ENCODE data around the gene PRR18.

The PRR18 gene

DNA sequence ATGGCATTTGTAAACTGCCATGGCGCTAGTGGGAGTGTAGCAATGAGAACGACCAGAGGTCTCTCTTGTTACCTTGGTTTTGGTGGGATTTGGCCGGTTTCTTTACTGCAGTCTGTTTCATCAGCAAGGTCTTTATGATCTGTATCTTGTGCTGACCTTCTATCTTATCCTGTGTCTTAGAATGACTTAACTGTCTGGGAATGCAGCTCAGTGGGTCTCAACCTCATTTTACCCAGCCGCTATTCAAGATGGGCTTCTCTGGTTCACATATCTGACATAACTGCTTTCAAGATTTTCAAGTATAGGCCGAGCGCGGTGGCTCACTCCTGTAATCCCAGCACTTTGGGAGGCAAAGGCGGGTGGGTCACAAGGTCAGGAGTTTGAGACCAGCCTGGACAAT lies 36.0 kb upstream of the PRR18 start:
- peaks cover 36% of the 10 kb centered on the region for H3K4me1 ChIP-seq
- H3K9me3 ChIP-seq: peaks cover 7% of the 10 kb centered on the region
- H3K27me3 ChIP-seq: no peaks in the 10 kb centered on the region
- H3K9ac ChIP-seq: no peak overlapping the region
- H3K36me3 ChIP-seq: peaks cover 9% of the 10 kb centered on the region; the same call in 1 of the 2 replicates
- H3K27ac ChIP-seq: no peak overlapping the region
- H3K4me3 ChIP-seq: no peak overlapping the region
- no peak for TF ChIP-seq Cebpa-rat (IDR thresholded peaks at IDR 0.05)
- H3K4me2 ChIP-seq: peak overlapping the region; percentile 87
- peaks cover 22% of the 10 kb centered on the region for H4K20me1 ChIP-seq

DNA sequence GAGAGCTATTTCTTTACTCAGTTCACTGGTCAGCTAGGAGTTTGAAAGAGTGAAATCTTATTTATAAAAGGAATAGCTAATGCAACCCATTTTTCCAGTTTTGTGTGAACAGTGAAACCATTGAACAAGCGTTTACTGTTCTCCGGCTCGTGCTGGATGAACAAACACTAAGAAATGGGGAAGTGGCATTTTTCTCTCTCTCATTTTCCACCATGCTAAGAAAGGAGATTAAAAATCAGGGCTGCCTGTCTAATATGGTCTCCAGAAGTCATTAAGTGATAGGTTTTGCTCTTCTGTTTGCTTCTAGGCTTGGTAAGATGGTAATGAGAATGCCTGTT lies 34.9 kb upstream of the PRR18 start:
- Histone ChIP-seq H3K4me3 (peak overlapping the region; percentile 88), H3K9ac (peak overlapping the region; percentile 97), H4K20me1 (peaks cover 34% of the 10 kb centered on the region), H3K4me1 (peaks cover 47% of the 10 kb centered on the region), H3K9me3 (no peaks in the 10 kb centered on the region), H3K4me2 (peak overlapping the region; percentile 87), H3K36me3 (peaks cover 19% of the 10 kb centered on the region), H3K27me3 (no peaks in the 10 kb centered on the region), H3K27ac (peak overlapping the region; percentile 98)
- TF ChIP-seq Cebpa-rat (IDR thresholded peaks at IDR 0.05): no peak

- peaks cover 24% of the 10 kb centered on the region for H3K36me3 ChIP-seq
- no peaks in the 10 kb centered on the region for H3K27me3 ChIP-seq
- peak within 1 kb of the TSS; percentile 87 for H3K4me2 ChIP-seq
- peak within 1 kb of the TSS; percentile 97 for H3K9ac ChIP-seq
- H4K20me1 ChIP-seq: peaks cover 39% of the 10 kb centered on the region
- H3K4me1 ChIP-seq: peaks cover 53% of the 10 kb centered on the region
- peak within 1 kb of the TSS; percentile 98 for H3K27ac ChIP-seq
- no peak for TF ChIP-seq Cebpa-rat (IDR thresholded peaks at IDR 0.05)
- peak within 1 kb of the TSS; percentile 88 for H3K4me3 ChIP-seq
- H3K9me3 ChIP-seq: no peaks in the 10 kb centered on the region
These were observed 34.4 kb upstream of the PRR18 start, which contains the start of gene SFT2D1 for GRCh38 chr6:166342349-166343149. TSS of gene SFT2D1 (minus strand) at chr6:166342545. CDS start at chr6:166342481, 64 bp downstream.

DNA sequence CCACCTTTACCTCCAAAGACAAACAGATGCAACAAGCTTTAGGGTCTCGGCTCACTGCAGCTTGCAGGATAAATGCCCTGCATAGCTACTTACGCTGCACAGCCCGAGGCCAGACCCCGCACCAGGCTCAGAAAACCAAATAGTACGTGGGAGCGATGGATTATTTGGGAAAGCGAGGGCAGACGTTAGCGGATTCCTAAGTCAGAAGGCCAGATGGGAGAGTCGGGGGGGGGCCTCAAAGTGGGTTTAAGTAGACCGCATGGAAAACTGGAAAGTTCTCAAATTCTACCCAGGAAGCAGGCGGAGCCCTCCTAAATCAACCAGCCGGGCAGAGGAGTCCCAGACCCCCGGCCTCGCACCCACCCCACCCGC lies 33.8 kb upstream of the PRR18 start:
- Histone ChIP-seq H3K9ac (peak overlapping the region; percentile 97), H4K20me1 (peaks cover 45% of the 10 kb centered on the region), H3K36me3 (peaks cover 30% of the 10 kb centered on the region), H3K27ac (peak overlapping the region; percentile 98), H3K4me1 (peaks cover 59% of the 10 kb centered on the region), H3K9me3 (no peaks in the 10 kb centered on the region), H3K27me3 (no peaks in the 10 kb centered on the region), H3K4me3 (peak overlapping the region; percentile 88), H3K4me2 (peak overlapping the region; percentile 87)
- TF ChIP-seq Cebpa-rat (IDR thresholded peaks at IDR 0.05): no peak

GRCh38 chr6:166341464-166341863 lies 33.3 kb upstream of the PRR18 start:
- TF ChIP-seq Cebpa-rat (IDR thresholded peaks at IDR 0.05): no peak
- H3K27me3 ChIP-seq: no peaks in the 10 kb centered on the region
- peaks cover 35% of the 10 kb centered on the region for H3K36me3 ChIP-seq
- peaks cover 64% of the 10 kb centered on the region for H3K4me1 ChIP-seq
- no peaks in the 10 kb centered on the region for H3K9me3 ChIP-seq
- peak overlapping the region; percentile 98 for H3K27ac ChIP-seq
- H4K20me1 ChIP-seq: peaks cover 50% of the 10 kb centered on the region
- peak overlapping the region; percentile 87 for H3K4me2 ChIP-seq
- peak overlapping the region; percentile 97 for H3K9ac ChIP-seq
- peak overlapping the region; percentile 88 for H3K4me3 ChIP-seq

- no peaks in the 10 kb centered on the region for H3K9me3 ChIP-seq
- no peak overlapping the region for H3K4me3 ChIP-seq
- peaks cover 86% of the 10 kb centered on the region for H3K4me1 ChIP-seq
- peaks cover 58% of the 10 kb centered on the region for H3K36me3 ChIP-seq
- peak overlapping the region; percentile 87 for H3K4me2 ChIP-seq
- no peak overlapping the region for H3K27ac ChIP-seq
- TF ChIP-seq Cebpa-rat (IDR thresholded peaks at IDR 0.05): no peak
- no peak overlapping the region for H3K9ac ChIP-seq
- no peaks in the 10 kb centered on the region for H3K27me3 ChIP-seq
- H4K20me1 ChIP-seq: peaks cover 74% of the 10 kb centered on the region
These were observed 30.7 kb upstream of the PRR18 start for GRCh38 chr6:166338854-166339253.

DNA sequence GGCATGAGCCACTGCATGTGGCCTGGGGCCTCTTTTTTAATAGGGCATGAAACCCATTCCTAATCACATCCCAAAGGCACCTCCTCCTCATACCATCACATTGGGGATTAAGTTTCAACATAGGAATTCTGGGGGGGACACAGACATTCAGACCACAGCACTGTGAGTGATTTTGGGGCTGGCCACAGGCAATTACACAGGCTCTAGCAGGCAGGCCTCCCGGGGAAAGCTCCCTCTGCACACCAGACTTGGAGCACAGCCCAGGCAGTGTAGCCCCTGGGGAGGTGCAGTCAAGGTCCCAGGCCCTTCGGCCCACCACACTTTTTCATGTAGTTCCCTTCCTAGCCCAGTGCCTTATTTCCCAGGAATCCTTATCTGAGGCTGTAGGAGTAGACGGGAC lies 28.7 kb upstream of the PRR18 start:
- peaks cover 91% of the 10 kb centered on the region for H4K20me1 ChIP-seq
- H3K4me3 ChIP-seq: no peak overlapping the region
- peaks cover 96% of the 10 kb centered on the region for H3K4me1 ChIP-seq
- TF ChIP-seq Cebpa-rat (IDR thresholded peaks at IDR 0.05): no peak
- no peak overlapping the region for H3K9ac ChIP-seq
- peaks cover 58% of the 10 kb centered on the region for H3K36me3 ChIP-seq
- peak overlapping the region; percentile 49 for H3K27ac ChIP-seq
- H3K4me2 ChIP-seq: peak overlapping the region; percentile 68
- H3K27me3 ChIP-seq: no peaks in the 10 kb centered on the region
- no peaks in the 10 kb centered on the region for H3K9me3 ChIP-seq

DNA sequence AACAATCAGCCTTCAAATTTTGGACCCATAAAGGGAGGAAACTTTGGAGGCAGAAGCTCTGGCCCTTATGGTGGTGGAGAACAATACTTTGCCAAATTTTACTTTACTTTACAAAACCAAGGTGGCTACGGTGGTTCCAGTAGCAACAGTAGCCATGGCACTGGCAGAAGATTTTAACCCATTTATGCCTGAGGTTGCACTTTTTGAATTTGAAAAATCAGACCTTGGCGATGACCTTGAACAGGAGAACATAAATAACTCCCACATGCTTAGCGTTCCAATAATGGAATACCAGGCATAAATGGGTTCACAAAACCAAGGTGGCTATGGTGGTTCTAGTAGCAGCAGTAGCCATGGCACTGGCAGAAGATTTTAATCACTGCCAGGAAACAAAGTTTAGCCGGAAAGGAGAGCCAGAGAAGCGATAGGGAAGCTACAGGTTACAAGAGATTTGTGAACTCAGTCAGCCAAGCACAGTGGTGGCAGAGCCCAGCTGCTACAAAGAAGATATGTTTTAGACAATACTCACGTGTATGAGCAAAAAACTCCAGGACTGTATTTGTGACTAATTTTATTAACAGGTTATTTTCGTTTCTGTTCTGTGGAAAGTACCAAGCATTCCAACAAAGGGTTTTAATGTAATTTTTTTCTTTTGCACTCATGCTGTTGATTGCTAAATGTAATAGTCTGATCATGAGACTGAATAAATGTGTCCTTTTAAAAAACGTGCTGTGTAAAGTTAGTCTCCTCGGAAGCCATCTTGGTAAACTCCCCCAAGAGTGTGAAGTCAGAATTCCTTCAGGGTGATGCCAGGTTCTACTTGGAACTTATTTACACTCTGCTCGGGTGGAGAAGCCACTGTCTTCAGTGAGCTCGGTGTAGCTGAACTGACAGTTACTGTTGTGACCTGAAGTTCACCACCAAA lies 27.4 kb upstream of the PRR18 start:
- Histone ChIP-seq H3K27me3 (no peaks in the 10 kb centered on the region), H3K36me3 (peaks cover 60% of the 10 kb centered on the region), H3K4me3 (no peak overlapping the region), H3K9me3 (no peaks in the 10 kb centered on the region), H4K20me1 (peaks cover 92% of the 10 kb centered on the region), H3K27ac (peak overlapping the region; percentile 12; the same call in 1 of the 2 replicates), H3K9ac (no peak overlapping the region), H3K4me2 (peak overlapping the region; percentile 99), H3K4me1 (peaks cover 96% of the 10 kb centered on the region)
- TF ChIP-seq Cebpa-rat (IDR thresholded peaks at IDR 0.05): no peak

- Histone ChIP-seq H3K4me1 (peaks cover 90% of the 10 kb centered on the region), H3K4me2 (peak overlapping the region; percentile 99)
These were observed 26.7 kb upstream of the PRR18 start for GRCh38 chr6:166334878-166335277.

More at GRCh38 chr6:166334878-166335277, 26.7 kb upstream of the PRR18 start:
- Histone ChIP-seq H3K9ac (peak overlapping the region; percentile 71; the same call in 1 of the 2 replicates), H3K4me3 (no peak overlapping the region), H3K27ac (peak overlapping the region; percentile 90), H4K20me1 (peaks cover 91% of the 10 kb centered on the region), H3K27me3 (no peaks in the 10 kb centered on the region), H3K36me3 (peaks cover 64% of the 10 kb centered on the region), H3K9me3 (no peaks in the 10 kb centered on the region)
- no peak for TF ChIP-seq Cebpa-rat (IDR thresholded peaks at IDR 0.05)

Data from BLaER1 (cell line).